ENCODE data around the gene COMMD4. TPM values are rescaled to one million over a fixed set of nuclear protein-coding genes. Genes with fewer than 3 reads are reported as not detected.
A peak's percentile ranks its signal among the peaks of the same experiment; 100 is the strongest.

The COMMD4 gene
- total and polyA plus RNA-seq, 2 of the 8 experiments (the other 6 are each of a cell fraction or from before 2014, with no cell fraction given): 131 to 236 TPM

DNA sequence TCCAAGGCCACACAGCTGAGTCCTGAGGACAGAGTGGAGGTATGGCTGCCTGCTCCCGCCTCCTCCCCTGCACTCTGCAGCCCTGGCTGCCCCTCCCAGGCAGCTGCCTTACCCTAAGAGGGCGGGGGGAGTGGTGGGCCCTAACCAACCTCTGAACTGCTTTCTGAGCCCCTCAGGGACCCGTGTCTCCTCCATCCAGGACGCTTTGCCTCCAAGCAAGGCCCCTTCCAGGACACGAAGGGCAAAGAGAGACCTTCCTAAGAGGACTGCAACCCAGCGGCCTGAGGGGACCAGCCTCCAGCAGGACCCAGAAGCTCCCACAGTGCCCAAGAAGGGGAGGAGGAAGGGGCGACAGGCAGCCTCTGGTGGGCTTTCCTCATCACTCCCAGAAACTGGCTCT lies 18.6 kb downstream of the COMMD4 start:
- Histone ChIP-seq H3K36me3 (ENCODE audit: control insufficient read depth in 2 of 4, insufficient read depth in 4 of 4, low read length in 3 of 4) (peaks cover 0 to 15% (median 1%) of the 10 kb centered on the region in 4 experiments; a peak in 4 of 8 replicates), H3K9me3 (ENCODE audit: insufficient read depth in 2 of 2, low read depth in 1 of 2, low read length in 1 of 2) (no peaks in the 10 kb centered on the region), H2BK20ac (ENCODE audit: low read length) (no peak overlapping the region), H4K5ac (ENCODE audit: insufficient read length, low read depth, low read length) (no peak overlapping the region), H3K27me3 (replicated peaks in 1 of 4; ENCODE audit: control insufficient read depth in 3 of 4, extremely low read depth in 1 of 4, insufficient read depth in 3 of 4, low read length in 3 of 4) (peaks cover 0 to 7% (median 0%) of the 10 kb centered on the region in 4 experiments; a peak in 2 of 7 replicates), H3K18ac (ENCODE audit: extremely low read depth, low read length) (no peak overlapping the region), H4K91ac (replicated peaks; ENCODE audit: insufficient read length, low read length) (no peak overlapping the region), H3K4me1 (replicated peaks in 1 of 4; ENCODE audit: control insufficient read depth in 3 of 4, insufficient read depth in 4 of 4, low read length in 3 of 4) (no peaks in the 10 kb centered on the region), H3K23ac (ENCODE audit: insufficient read length) (no peak overlapping the region), H3K27ac (ENCODE audit: low read depth, low read length) (no peak overlapping the region), H3K4ac (replicated peaks; ENCODE audit: insufficient read length, low read depth, low read length) (no peak overlapping the region), H3K79me1 (ENCODE audit: low read depth, low read length) (no peaks in the 10 kb centered on the region; the same call in 1 of the 2 replicates), H2BK5ac (ENCODE audit: low read depth, low read length) (no peak overlapping the region), H4K8ac (ENCODE audit: extremely low read depth, insufficient read depth, low read length) (no peak overlapping the region), H3K14ac (ENCODE audit: insufficient read length) (no peak overlapping the region), H2AK5ac (ENCODE audit: low read depth, low read length) (no peak overlapping the region), H3K4me2 (ENCODE audit: insufficient read depth in 1 of 2, low read depth in 2 of 2, low read length in 2 of 2) (no peak overlapping the region), H2BK15ac (ENCODE audit: low read length) (no peak overlapping the region), H3K79me2 (ENCODE audit: control insufficient read depth in 1 of 2, insufficient read depth in 2 of 2, low read length in 2 of 2) (no peaks in the 10 kb centered on the region), H3K4me3 (ENCODE audit: extremely low read depth in 1 of 4, insufficient read depth in 2 of 4, low read depth in 3 of 4, low read length in 4 of 4) (no peak overlapping the region), H4K20me1 (replicated peaks in 1 of 2; ENCODE audit: control insufficient read depth in 1 of 2, insufficient read depth in 2 of 2, low read length in 2 of 2) (peaks cover 0 to 5% of the 10 kb centered on the region in 2 experiments), H2BK12ac (ENCODE audit: low read depth, low read length) (no peak overlapping the region), H2BK120ac (replicated peaks; ENCODE audit: low read depth, low read length) (no peak overlapping the region), H3K56ac (replicated peaks; ENCODE audit: insufficient read length, low read depth, low read length) (no peak overlapping the region), H3K23me2 (ENCODE audit: low read depth, low read length) (no peaks in the 10 kb centered on the region), H3K9ac (replicated peaks in 1 of 4; ENCODE audit: extremely low read depth in 1 of 4, low read depth in 3 of 4, low read length in 3 of 4) (no peak overlapping the region), H2AFZ (ENCODE audit: low read length) (no peak overlapping the region)
- 92% methylated on average over 7 of the region's 7 CpGs; no CpG with 5 or more reads in 1 of the 2 experiments for WGBS, 2 experiments (ENCODE audit: extremely low coverage in 1 of 2, insufficient coverage in 1 of 2, insufficient read length in 1 of 2, insufficient replicate concordance in 2 of 2, low coverage in 1 of 2, low lambda C conversion rate in 2 of 2, missing lambda C conversion rate in 1 of 2)
- CTCF ChIA-PET (ENCODE audit: partially characterized antibody): interaction anchor here (1.6 to 2.5 kb wide), 2 partner anchors 9 to 243 kb away, joined by 5 to 11 read pairs; no protein-coding TSS in a partner anchor
- POLR2A ChIA-PET (ENCODE audit: partially characterized antibody): interaction anchor here (1.2 to 8.2 kb wide), 7 partner anchors 7 to 26 kb away, joined by 3 to 69 read pairs (median 8); partner anchors contain the start of genes MAN2C1 and NEIL1
- no peak for DNase-seq (ENCODE audit: low read depth in 1 of 2, low spot score in 2 of 2)
- no peak for FAIRE-seq
- TF ChIP-seq SP4 (IDR thresholded peaks at IDR 0.05; ENCODE audit: low read length): no peak
- no peak for TF ChIP-seq GABPA (IDR thresholded peaks at IDR 0.05; ENCODE audit: borderline replicate concordance, insufficient read depth, low read length)
- TF ChIP-seq POLR2A (IDR thresholded peaks at IDR 0.05; ENCODE audit: control extremely low read depth in 1 of 2, low read depth in 2 of 2, low read length in 2 of 2): 0 out of 3 replicates have a peak, but pooled peaks of 1 of the 2 experiments have one; percentile 16
